Ectodermal cell (in vitro differentiated cells): ENCODE data around the gene WDR11. TPM values are rescaled to one million over a fixed set of nuclear protein-coding genes. Genes with fewer than 3 reads are reported as not detected.
A peak's percentile ranks its signal among the peaks of the same experiment; 100 is the strongest.

Experiments
- H3K27ac ChIP-seq: 2 replicates; pipeline ENCODE4 v1.7.0; 2013; ENCODE audit warnings: mild to moderate bottlenecking, low read depth, low read length; ENCODE audit not compliant: insufficient read depth, poor library complexity, severe bottlenecking
- H3K27me3 ChIP-seq: 2 replicates; pipeline ENCODE4 v1.7.0; 2013; ENCODE audit warnings: mild to moderate bottlenecking, low read length; ENCODE audit not compliant: insufficient read depth, control insufficient read depth, poor library complexity, severe bottlenecking
- H3K36me3 ChIP-seq: one replicate; pipeline ENCODE4 v1.7.0; 2013; ENCODE audit warnings: low read length; ENCODE audit not compliant: control insufficient read depth, insufficient read depth
- H3K4me1 ChIP-seq: one replicate; pipeline ENCODE4 v1.7.0; 2013; ENCODE audit warnings: low read length; ENCODE audit not compliant: control insufficient read depth, insufficient read depth
- H3K4me3 ChIP-seq: 2 replicates; pipeline ENCODE4 v1.7.0; 2013; ENCODE audit warnings: low read depth, low read length, control low read depth; ENCODE audit not compliant: insufficient read depth
- H3K9me3 ChIP-seq: 2 replicates; pipeline ENCODE4 v1.7.0; 2013; ENCODE audit warnings: mild to moderate bottlenecking, low read length, moderate library complexity; ENCODE audit not compliant: control insufficient read depth
- WGBS, 2 experiments: methylation state at CpG; one replicate each; pipeline ENCODE4 v1.1.7; 2013; ENCODE audit warnings: missing lambda C conversion rate in 2 of 2; 5-methylcytosine and 5-hydroxymethylcytosine counted together
- polyA plus RNA-seq, 4 experiments: library from polyadenylated mRNA; stranded (reverse); fragments of 50-300 nt; gene quantifications; one replicate each; pipeline ENCODE4 v1.2.3, GENCODE V29; 2013

Gene WDR11
- polyA plus RNA-seq (2013, experiment 1 of 4): 50.7 TPM
- 57.1 TPM for polyA plus RNA-seq (2013, experiment 2 of 4)
- polyA plus RNA-seq (2013, experiment 3 of 4): 40.7 TPM
- polyA plus RNA-seq (2013, experiment 4 of 4): 48.8 TPM

- WGBS, 2 experiments: 6% methylated on average over 45 of the region's 45 CpGs
- H3K27me3 ChIP-seq: no peaks in the 10 kb centered on the region
- peak within 1 kb of the TSS; percentile 36 for H3K27ac ChIP-seq
These were observed at the start of gene WDR11 for GRCh38 chr10:120850911-120851865. TSS of gene WDR11 (plus strand) at chr10:120851362. CDS start at chr10:120851421, 59 bp downstream.

DNA sequence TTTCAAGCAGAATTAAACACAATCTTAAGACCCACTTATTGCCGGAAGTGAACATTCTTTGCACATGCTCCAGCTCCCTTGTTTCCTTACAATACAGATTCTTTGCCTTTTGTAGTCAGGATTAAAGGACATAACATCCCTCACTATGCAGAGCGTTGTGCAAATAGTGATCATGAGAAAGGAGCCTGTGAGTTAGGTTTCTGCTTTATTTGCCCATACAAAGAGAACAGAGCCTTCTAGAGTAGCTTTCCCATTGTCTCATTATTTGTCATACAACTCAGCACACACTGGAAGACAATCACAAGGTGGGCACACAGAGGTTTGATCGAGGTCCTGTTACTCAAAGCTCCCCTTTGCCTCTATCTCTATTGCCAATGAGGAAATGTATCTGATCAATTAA, 48.2 kb upstream of the WDR11 start:
- Histone ChIP-seq H3K27ac (no peak overlapping the region), H3K4me1 (peaks cover 5% of the 10 kb centered on the region), H3K36me3 (no peaks in the 10 kb centered on the region), H3K4me3 (no peak overlapping the region), H3K27me3 (no peaks in the 10 kb centered on the region), H3K9me3 (no peaks in the 10 kb centered on the region)
- 80 to 86% methylated on average over 2 to 3 of the region's 3 CpGs for WGBS, 2 experiments

More at GRCh38 chr10:120850911-120851865, at the start of gene WDR11:
- peaks cover 17% of the 10 kb centered on the region for H3K36me3 ChIP-seq
- H3K9me3 ChIP-seq: no peaks in the 10 kb centered on the region
- peaks cover 8% of the 10 kb centered on the region for H3K4me1 ChIP-seq
- peak within 1 kb of the TSS; percentile 69 for H3K4me3 ChIP-seq

DNA sequence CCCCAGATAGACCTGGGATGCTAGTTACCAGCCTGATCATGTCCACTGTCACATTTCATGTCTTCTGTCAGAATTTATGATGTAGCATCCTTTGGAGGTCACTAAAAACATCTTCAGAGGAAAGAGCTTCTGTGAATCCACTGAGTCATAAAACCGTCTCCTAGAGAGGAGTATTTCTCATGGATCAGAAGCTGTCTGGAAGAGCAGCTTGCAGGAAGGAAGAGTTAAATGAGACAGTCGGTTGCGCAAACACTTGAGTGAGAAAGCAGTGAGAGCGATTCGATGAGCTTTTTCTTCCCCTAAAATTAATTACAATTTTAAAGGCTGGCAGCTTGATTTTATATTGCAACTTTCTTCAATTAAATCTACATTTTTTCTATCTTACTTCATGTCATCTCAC, 47.2 kb upstream of the WDR11 start:
- Histone ChIP-seq H3K27ac (no peak overlapping the region), H3K4me1 (peaks cover 5% of the 10 kb centered on the region), H3K27me3 (no peaks in the 10 kb centered on the region), H3K36me3 (no peaks in the 10 kb centered on the region), H3K9me3 (no peaks in the 10 kb centered on the region), H3K4me3 (no peak overlapping the region)
- 94% methylated on average over 5 of the region's 5 CpGs for WGBS, 2 experiments

- H3K27ac ChIP-seq: no peak overlapping the region
- WGBS, 2 experiments: 96% methylated on average over 7 of the region's 7 CpGs
These were observed 45.9 kb upstream of the WDR11 start for GRCh38 chr10:120805014-120805812.

DNA sequence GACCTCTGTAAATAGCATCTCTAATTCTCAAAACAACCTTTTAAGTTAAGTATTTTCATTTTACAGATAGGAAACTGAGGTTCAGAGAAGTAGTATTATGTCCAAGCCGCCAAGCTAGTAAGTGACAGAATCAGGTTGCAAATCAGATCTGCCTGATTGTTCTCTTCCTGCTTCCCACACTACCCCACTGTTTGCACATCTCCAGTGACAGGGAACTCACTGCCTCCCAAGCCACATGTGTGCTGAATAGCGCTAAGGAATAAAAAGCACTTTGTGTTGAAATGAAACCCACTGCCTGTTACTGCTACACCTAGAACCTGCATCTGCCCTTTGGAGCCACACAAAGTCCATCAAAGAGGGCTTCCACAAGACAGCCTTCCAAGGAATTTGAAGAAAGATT, 45.1 kb upstream of the WDR11 start:
- WGBS, 2 experiments: 95% methylated on average over 2 of the region's 2 CpGs
- H3K4me3 ChIP-seq: no peak overlapping the region

More at GRCh38 chr10:120805014-120805812, 45.9 kb upstream of the WDR11 start:
- H3K9me3 ChIP-seq: no peaks in the 10 kb centered on the region
- H3K4me1 ChIP-seq: peaks cover under 1% of the 10 kb centered on the region
- H3K4me3 ChIP-seq: no peak overlapping the region
- H3K36me3 ChIP-seq: no peaks in the 10 kb centered on the region
- H3K27me3 ChIP-seq: no peaks in the 10 kb centered on the region

DNA sequence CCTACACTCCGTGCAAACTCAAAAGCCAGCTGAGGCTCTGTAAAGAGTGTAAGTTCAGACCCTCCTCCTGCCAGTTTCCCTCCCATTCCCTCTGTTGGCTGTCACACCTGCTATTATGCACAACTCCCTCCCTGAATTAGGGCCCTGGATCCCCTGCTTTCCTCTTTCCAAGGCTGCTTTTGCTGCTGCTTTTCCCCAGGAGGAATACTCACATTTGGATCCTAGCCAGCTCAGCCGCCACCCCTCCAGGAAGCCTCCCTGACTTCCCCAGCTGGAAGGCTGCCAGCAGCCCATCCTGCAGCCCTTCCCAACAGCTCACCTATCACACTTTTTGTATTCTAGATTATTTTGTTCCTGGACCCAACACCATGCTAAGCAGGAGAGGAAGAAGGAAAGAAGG, 40.9 kb upstream of the WDR11 start:
- Histone ChIP-seq H3K9me3 (no peaks in the 10 kb centered on the region), H3K27me3 (no peaks in the 10 kb centered on the region), H3K27ac (no peak overlapping the region), H3K4me1 (no peaks in the 10 kb centered on the region), H3K4me3 (no peak overlapping the region), H3K36me3 (no peaks in the 10 kb centered on the region)
- 54 to 61% methylated on average over 2 of the region's 2 CpGs for WGBS, 2 experiments

More for the DNA sequence above, 45.1 kb upstream of the WDR11 start:
- H3K36me3 ChIP-seq: no peaks in the 10 kb centered on the region
- H3K27me3 ChIP-seq: no peaks in the 10 kb centered on the region
- H3K9me3 ChIP-seq: no peaks in the 10 kb centered on the region
- no peaks in the 10 kb centered on the region for H3K4me1 ChIP-seq
- no peak overlapping the region for H3K27ac ChIP-seq

DNA sequence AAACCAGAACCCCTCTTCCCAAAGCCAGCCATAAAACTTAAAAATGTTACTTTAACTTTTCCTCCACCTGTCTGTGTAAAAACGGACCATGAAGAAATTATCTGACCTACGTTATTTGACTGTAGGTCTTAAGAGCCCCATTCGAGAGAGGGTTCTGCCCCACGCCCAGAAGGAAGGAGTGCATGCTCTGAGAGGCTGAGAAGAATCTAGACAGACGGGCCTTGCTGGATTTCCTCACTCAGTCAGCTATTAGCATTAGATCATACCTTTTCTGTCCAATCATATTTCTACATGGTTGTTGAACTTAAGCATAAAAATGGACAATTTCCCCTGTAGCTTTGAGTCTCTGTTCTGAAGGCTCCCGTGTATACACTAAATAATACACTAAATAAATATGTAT, 38.1 kb upstream of the WDR11 start:
- Histone ChIP-seq H3K27ac (no peak overlapping the region), H3K36me3 (no peaks in the 10 kb centered on the region), H3K4me3 (no peak overlapping the region), H3K9me3 (no peaks in the 10 kb centered on the region), H3K27me3 (no peaks in the 10 kb centered on the region), H3K4me1 (peaks cover 1% of the 10 kb centered on the region)
- 89 to 91% methylated on average over 5 of the region's 6 CpGs for WGBS, 2 experiments

GRCh38 chr10:120818301-120818700, 32.9 kb upstream of the WDR11 start:
- WGBS, 2 experiments: 79 to 80% methylated on average over 4 of the region's 4 CpGs
- H3K4me3 ChIP-seq: no peak overlapping the region
- H3K27me3 ChIP-seq: no peaks in the 10 kb centered on the region
- no peaks in the 10 kb centered on the region for H3K9me3 ChIP-seq
- H3K36me3 ChIP-seq: no peaks in the 10 kb centered on the region
- H3K27ac ChIP-seq: no peak overlapping the region
- H3K4me1 ChIP-seq: peaks cover 10% of the 10 kb centered on the region

- Histone ChIP-seq H3K36me3 (no peaks in the 10 kb centered on the region), H3K27me3 (no peaks in the 10 kb centered on the region), H3K4me3 (no peak overlapping the region), H3K9me3 (no peaks in the 10 kb centered on the region), H3K4me1 (peaks cover 13% of the 10 kb centered on the region), H3K27ac (no peak overlapping the region)
- 93 to 96% methylated on average over 6 of the region's 6 CpGs for WGBS, 2 experiments
These were observed 31.8 kb upstream of the WDR11 start for GRCh38 chr10:120819366-120819765.

GRCh38 chr10:120823266-120823665, 27.9 kb upstream of the WDR11 start:
- peaks cover 10% of the 10 kb centered on the region for H3K4me1 ChIP-seq
- H3K36me3 ChIP-seq: no peaks in the 10 kb centered on the region
- no peaks in the 10 kb centered on the region for H3K27me3 ChIP-seq
- WGBS, 2 experiments: 80 to 84% methylated on average over 2 of the region's 2 CpGs
- no peak overlapping the region for H3K27ac ChIP-seq
- H3K4me3 ChIP-seq: no peak overlapping the region
- no peaks in the 10 kb centered on the region for H3K9me3 ChIP-seq
